ENCODE data around the gene ROCK2.

The ROCK2 gene

GRCh38 chr2:11142987-11143386 is 201.4 kb downstream of the ROCK2 start:
- Histone ChIP-seq H3K27ac (no peak overlapping the region), H3K4me3 (no peak overlapping the region)
- no peak for DNase-seq (ENCODE audit: low spot score)
- TF ChIP-seq CTCF (IDR thresholded peaks at IDR 0.05), result no peak

DNA sequence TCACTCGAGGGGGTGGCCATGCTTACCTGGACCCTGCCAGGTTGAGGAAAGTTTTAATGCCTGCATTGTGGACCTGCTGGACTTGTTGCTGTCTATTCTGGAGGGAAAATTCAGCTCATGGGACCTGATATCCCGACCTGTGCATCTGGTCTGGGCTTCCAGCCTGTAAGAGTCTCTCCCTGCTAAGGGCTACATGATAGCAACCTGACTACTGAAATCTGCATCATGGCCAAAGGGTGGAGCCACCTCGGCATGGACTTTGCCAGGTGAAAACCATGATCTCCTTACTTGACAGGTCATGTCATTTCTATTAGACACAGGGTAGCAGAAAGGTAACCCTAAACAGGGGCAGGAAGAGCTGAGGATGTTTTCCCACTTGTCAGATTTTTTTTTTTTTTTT is 202.1 kb downstream of the ROCK2 start:
- H3K27ac ChIP-seq, result no peak overlapping the region
- DNase-seq (ENCODE audit: low spot score), result no peak
- TF ChIP-seq CTCF (IDR thresholded peaks at IDR 0.05), result no peak
- no peak overlapping the region for H3K4me3 ChIP-seq

DNA sequence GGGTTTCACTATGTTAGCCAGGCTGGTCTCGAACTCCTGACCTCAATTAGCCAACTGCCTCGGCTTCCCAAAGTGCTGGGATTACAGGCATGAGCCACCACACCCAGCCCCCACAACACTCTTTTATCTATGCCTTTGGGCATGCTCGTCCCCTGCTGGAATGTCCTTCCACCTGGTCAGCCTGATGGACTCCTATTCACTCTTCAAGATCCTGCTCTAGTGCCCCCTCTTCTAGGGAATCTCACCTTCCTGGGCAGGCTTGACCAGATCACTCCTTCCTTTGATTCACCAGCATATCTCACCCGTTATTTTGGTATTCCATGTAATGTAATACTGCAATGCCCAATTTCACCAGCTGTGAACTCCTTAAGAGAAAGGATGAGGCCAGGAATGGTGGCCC is 203.1 kb downstream of the ROCK2 start:
- no peak for TF ChIP-seq CTCF (IDR thresholded peaks at IDR 0.05)
- DNase-seq (ENCODE audit: low spot score), result no peak

GRCh38 chr2:11140492-11140891 is 203.9 kb downstream of the ROCK2 start:
- Histone ChIP-seq H3K27ac (no peak overlapping the region), H3K4me3 (no peak overlapping the region)
- no peak for TF ChIP-seq CTCF (IDR thresholded peaks at IDR 0.05)
- DNase-seq (ENCODE audit: low spot score), result no peak

More for the DNA sequence above, 203.1 kb downstream of the ROCK2 start:
- Histone ChIP-seq H3K4me3 (no peak overlapping the region), H3K27ac (no peak overlapping the region)

- H3K27ac ChIP-seq, result no peak overlapping the region
- DNase-seq (ENCODE audit: low spot score), result no peak
- TF ChIP-seq CTCF (IDR thresholded peaks at IDR 0.05), result no peak
- H3K4me3 ChIP-seq, result no peak overlapping the region
Measured at GRCh38 chr2:11134349-11134748, 210.1 kb downstream of the ROCK2 start.

GRCh38 chr2:11133936-11134320 is 210.5 kb downstream of the ROCK2 start:
- peak overlapping the region; percentile 83 for H3K4me3 ChIP-seq
- no peak for DNase-seq (ENCODE audit: low spot score)
- no peak for TF ChIP-seq CTCF (IDR thresholded peaks at IDR 0.05)
- no peak overlapping the region for H3K27ac ChIP-seq

- TF ChIP-seq CTCF (IDR thresholded peaks at IDR 0.05), result no peak
- no peak for DNase-seq (ENCODE audit: low spot score)
- H3K27ac ChIP-seq, result no peak overlapping the region
- H3K4me3 ChIP-seq, result peak overlapping the region; percentile 83
Measured at GRCh38 chr2:11133238-11133935, 211.0 kb downstream of the ROCK2 start.

All from coronary artery (tissue), 2 donors.